Measurements from ENCODE around the gene ZC2HC1C.

DNA sequence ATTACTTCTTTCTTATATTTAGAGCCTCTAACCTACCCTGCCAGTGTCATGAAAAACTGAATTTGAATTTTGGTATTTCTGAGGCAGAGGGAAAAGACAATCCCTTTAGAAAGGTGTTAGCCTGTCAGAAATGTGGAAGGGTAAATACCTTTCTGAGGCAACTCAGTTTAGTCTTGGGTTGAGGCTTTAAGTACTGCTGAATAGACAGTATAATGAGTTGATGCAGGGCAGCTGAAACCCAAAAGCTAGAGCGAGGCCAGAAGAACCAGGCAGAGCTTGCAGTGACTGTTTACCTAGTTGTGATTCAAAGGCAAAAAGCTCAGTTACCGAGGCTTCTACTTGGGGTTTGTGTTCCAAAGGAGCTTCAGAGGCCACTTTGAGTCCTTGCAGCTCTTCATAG is 18.7 kb downstream of the ZC2HC1C start:
- TF ChIP-seq, protein P1, sequence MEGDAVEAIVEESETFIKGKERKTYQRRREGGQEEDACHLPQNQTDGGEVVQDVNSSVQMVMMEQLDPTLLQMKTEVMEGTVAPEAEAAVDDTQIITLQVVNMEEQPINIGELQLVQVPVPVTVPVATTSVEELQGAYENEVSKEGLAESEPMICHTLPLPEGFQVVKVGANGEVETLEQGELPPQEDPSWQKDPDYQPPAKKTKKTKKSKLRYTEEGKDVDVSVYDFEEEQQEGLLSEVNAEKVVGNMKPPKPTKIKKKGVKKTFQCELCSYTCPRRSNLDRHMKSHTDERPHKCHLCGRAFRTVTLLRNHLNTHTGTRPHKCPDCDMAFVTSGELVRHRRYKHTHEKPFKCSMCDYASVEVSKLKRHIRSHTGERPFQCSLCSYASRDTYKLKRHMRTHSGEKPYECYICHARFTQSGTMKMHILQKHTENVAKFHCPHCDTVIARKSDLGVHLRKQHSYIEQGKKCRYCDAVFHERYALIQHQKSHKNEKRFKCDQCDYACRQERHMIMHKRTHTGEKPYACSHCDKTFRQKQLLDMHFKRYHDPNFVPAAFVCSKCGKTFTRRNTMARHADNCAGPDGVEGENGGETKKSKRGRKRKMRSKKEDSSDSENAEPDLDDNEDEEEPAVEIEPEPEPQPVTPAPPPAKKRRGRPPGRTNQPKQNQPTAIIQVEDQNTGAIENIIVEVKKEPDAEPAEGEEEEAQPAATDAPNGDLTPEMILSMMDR (conservative IDR thresholded peaks at IDR 0.05; ENCODE audit: low read depth in 2 of 2), result no peak
- TF ChIP-seq POLR2AphosphoS5 (IDR thresholded peaks at IDR 0.05; ENCODE audit: low read depth), result no peak
- TF ChIP-seq EZH2 (IDR thresholded peaks at IDR 0.05; ENCODE audit: low read depth, unreplicated experiment), result no peak
- TF ChIP-seq, protein P2, sequence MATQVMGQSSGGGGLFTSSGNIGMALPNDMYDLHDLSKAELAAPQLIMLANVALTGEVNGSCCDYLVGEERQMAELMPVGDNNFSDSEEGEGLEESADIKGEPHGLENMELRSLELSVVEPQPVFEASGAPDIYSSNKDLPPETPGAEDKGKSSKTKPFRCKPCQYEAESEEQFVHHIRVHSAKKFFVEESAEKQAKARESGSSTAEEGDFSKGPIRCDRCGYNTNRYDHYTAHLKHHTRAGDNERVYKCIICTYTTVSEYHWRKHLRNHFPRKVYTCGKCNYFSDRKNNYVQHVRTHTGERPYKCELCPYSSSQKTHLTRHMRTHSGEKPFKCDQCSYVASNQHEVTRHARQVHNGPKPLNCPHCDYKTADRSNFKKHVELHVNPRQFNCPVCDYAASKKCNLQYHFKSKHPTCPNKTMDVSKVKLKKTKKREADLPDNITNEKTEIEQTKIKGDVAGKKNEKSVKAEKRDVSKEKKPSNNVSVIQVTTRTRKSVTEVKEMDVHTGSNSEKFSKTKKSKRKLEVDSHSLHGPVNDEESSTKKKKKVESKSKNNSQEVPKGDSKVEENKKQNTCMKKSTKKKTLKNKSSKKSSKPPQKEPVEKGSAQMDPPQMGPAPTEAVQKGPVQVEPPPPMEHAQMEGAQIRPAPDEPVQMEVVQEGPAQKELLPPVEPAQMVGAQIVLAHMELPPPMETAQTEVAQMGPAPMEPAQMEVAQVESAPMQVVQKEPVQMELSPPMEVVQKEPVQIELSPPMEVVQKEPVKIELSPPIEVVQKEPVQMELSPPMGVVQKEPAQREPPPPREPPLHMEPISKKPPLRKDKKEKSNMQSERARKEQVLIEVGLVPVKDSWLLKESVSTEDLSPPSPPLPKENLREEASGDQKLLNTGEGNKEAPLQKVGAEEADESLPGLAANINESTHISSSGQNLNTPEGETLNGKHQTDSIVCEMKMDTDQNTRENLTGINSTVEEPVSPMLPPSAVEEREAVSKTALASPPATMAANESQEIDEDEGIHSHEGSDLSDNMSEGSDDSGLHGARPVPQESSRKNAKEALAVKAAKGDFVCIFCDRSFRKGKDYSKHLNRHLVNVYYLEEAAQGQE (IDR thresholded peaks at IDR 0.05; ENCODE audit: unreplicated experiment), result no peak
- TF ChIP-seq EZH2phosphoT487 (IDR thresholded peaks at IDR 0.05; ENCODE audit: unreplicated experiment), result no peak
- no peak for TF ChIP-seq NANOG (IDR thresholded peaks at IDR 0.05; ENCODE audit: borderline replicate concordance)
